NT2/D1 (cell line): Measurements from ENCODE around the gene TMEM131L.

Experiments used
- DNase-seq: peaks from one replicate; pipeline ENCODE4 v3.0.0-alpha.2; 2011; ENCODE audit warnings: low read depth, low spot score
- H3K27me3 ChIP-seq: 2 replicates; pipeline ENCODE4 v1.6.0; 2011; ENCODE audit warnings: mild to moderate bottlenecking; ENCODE audit not compliant: insufficient read length, insufficient read depth
- H3K36me3 ChIP-seq: 2 replicates; pipeline ENCODE4 v1.6.1; 2011; ENCODE audit warnings: mild to moderate bottlenecking, low read length, mixed read lengths; ENCODE audit not compliant: insufficient read depth, insufficient read length
- H3K4me1 ChIP-seq: 2 replicates; pipeline ENCODE4 v1.5.1; 2011; ENCODE audit not compliant: insufficient read depth, insufficient read length
- H3K4me3 ChIP-seq: 2 replicates; pipeline ENCODE4 v1.5.1; 2011; ENCODE audit warnings: low read depth; ENCODE audit not compliant: insufficient read length
- H3K9ac ChIP-seq: 2 replicates; pipeline ENCODE4 v1.6.0; 2011; ENCODE audit warnings: low read depth; ENCODE audit not compliant: insufficient read length
- H3K9me3 ChIP-seq: 2 replicates; pipeline ENCODE4 v1.5.1; 2011; ENCODE audit warnings: mild to moderate bottlenecking, low read length; ENCODE audit not compliant: insufficient read depth
- SUZ12 ChIP-seq: IDR thresholded peaks from 2 replicates; pipeline ENCODE4 v1.6.1; 2011; ENCODE audit not compliant: insufficient read length, insufficient read depth; ENCODE audit errors: extremely low read depth
- YY1 ChIP-seq: IDR thresholded peaks from 2 replicates; pipeline ENCODE4 v1.6.1; 2011; ENCODE audit not compliant: insufficient read length, insufficient read depth
- ZNF274 ChIP-seq: IDR thresholded peaks from 2 replicates; pipeline ENCODE4 v1.6.1; 2011; ENCODE audit warnings: mild to moderate bottlenecking, low read depth, low read length

The TMEM131L gene

GRCh38 chr4:153522802-153523094 is 56.6 kb downstream of the TMEM131L start:
- no peak for TF ChIP-seq SUZ12
- no peak for TF ChIP-seq YY1
- no peak for TF ChIP-seq ZNF274
- no peak for DNase-seq
- Histone ChIP-seq H3K4me1 (peaks cover 4% of the 10 kb centered on the region), H3K9me3 (no peaks in the 10 kb centered on the region), H3K9ac (no peak overlapping the region), H3K36me3 (no peaks in the 10 kb centered on the region), H3K27me3 (no peaks in the 10 kb centered on the region), H3K4me3 (no peak overlapping the region)

GRCh38 chr4:153523164-153523796 is 57.1 kb downstream of the TMEM131L start:
- no peak for DNase-seq
- Histone ChIP-seq H3K9ac (no peak overlapping the region), H3K4me3 (no peak overlapping the region)

GRCh38 chr4:153523941-153524386 is 57.8 kb downstream of the TMEM131L start:
- H3K27me3 ChIP-seq = no peaks in the 10 kb centered on the region
- TF ChIP-seq ZNF274 (no peak), YY1 (no peak), SUZ12 (no peak)
- no peak for DNase-seq
- H3K4me1 ChIP-seq = peaks cover 2% of the 10 kb centered on the region
- H3K9ac ChIP-seq = no peak overlapping the region
- H3K4me3 ChIP-seq = no peak overlapping the region
- no peaks in the 10 kb centered on the region for H3K36me3 ChIP-seq
- H3K9me3 ChIP-seq = no peaks in the 10 kb centered on the region

More at GRCh38 chr4:153523164-153523796, 57.1 kb downstream of the TMEM131L start:
- Histone ChIP-seq H3K36me3 (no peaks in the 10 kb centered on the region), H3K4me1 (peaks cover 4% of the 10 kb centered on the region), H3K9me3 (no peaks in the 10 kb centered on the region), H3K27me3 (no peaks in the 10 kb centered on the region)
- TF ChIP-seq YY1 (no peak), ZNF274 (no peak), SUZ12 (no peak)

GRCh38 chr4:153524682-153525081 is 58.5 kb downstream of the TMEM131L start:
- TF ChIP-seq SUZ12 (no peak), YY1 (no peak), ZNF274 (no peak)
- peaks cover 2% of the 10 kb centered on the region for H3K4me1 ChIP-seq

GRCh38 chr4:153527690-153528089 is 61.5 kb downstream of the TMEM131L start:
- no peak for DNase-seq
- peaks cover 2% of the 10 kb centered on the region for H3K4me1 ChIP-seq

More at GRCh38 chr4:153524682-153525081, 58.5 kb downstream of the TMEM131L start:
- Histone ChIP-seq H3K9me3 (no peaks in the 10 kb centered on the region), H3K4me3 (no peak overlapping the region), H3K9ac (no peak overlapping the region), H3K36me3 (no peaks in the 10 kb centered on the region), H3K27me3 (no peaks in the 10 kb centered on the region)
- DNase-seq = no peak

GRCh38 chr4:153528705-153529485 is 62.7 kb downstream of the TMEM131L start:
- no peaks in the 10 kb centered on the region for H3K9me3 ChIP-seq
- peaks cover 2% of the 10 kb centered on the region for H3K4me1 ChIP-seq
- H3K36me3 ChIP-seq = no peaks in the 10 kb centered on the region
- H3K27me3 ChIP-seq = no peaks in the 10 kb centered on the region
- TF ChIP-seq SUZ12 (no peak), ZNF274 (no peak)
- H3K4me3 ChIP-seq = no peak overlapping the region
- DNase-seq = no peak
- no peak overlapping the region for H3K9ac ChIP-seq

More at GRCh38 chr4:153527690-153528089, 61.5 kb downstream of the TMEM131L start:
- TF ChIP-seq SUZ12 (no peak), ZNF274 (no peak), YY1 (no peak)
- Histone ChIP-seq H3K27me3 (no peaks in the 10 kb centered on the region), H3K9me3 (no peaks in the 10 kb centered on the region), H3K36me3 (no peaks in the 10 kb centered on the region), H3K4me3 (no peak overlapping the region), H3K9ac (no peak overlapping the region)

GRCh38 chr4:153529646-153530045 is 63.5 kb downstream of the TMEM131L start:
- H3K36me3 ChIP-seq = no peaks in the 10 kb centered on the region
- H3K4me1 ChIP-seq = peaks cover 2% of the 10 kb centered on the region
- no peaks in the 10 kb centered on the region for H3K27me3 ChIP-seq
- no peak for DNase-seq
- H3K4me3 ChIP-seq = no peak overlapping the region
- H3K9me3 ChIP-seq = no peaks in the 10 kb centered on the region
- TF ChIP-seq ZNF274 (no peak), SUZ12 (no peak), YY1 (no peak)
- H3K9ac ChIP-seq = no peak overlapping the region
